ENCODE results near the gene NFYA.

NFYA gene

GRCh38 chr6:41073203-41073967 is 611 bp downstream of the NFYA start:
- DNase-seq, result peak in 49 of 51 donors; percentile 7 to 76 (median 56)

GRCh38 chr6:41073968-41074691 is 1.4 kb downstream of the NFYA start:
- peak in 2 of 51 donors; percentile 4 to 59 for DNase-seq

GRCh38 chr6:41074692-41075436 is 2.1 kb downstream of the NFYA start:
- DNase-seq, result no peak

GRCh38 chr6:41075651-41076626 is 3.2 kb downstream of the NFYA start:
- no peak for DNase-seq

GRCh38 chr6:41077536-41077935 is 4.8 kb downstream of the NFYA start:
- no peak for DNase-seq

GRCh38 chr6:41078101-41078500 is 5.3 kb downstream of the NFYA start:
- DNase-seq, result no peak

GRCh38 chr6:41079080-41079479 is 6.3 kb downstream of the NFYA start:
- no peak for DNase-seq

- DNase-seq, result no peak
Observed at GRCh38 chr6:41080621-41081020, 7.8 kb downstream of the NFYA start.

GRCh38 chr6:41083072-41083471 is 10.3 kb downstream of the NFYA start:
- DNase-seq, result no peak

GRCh38 chr6:41085182-41085581 is 12.4 kb downstream of the NFYA start:
- DNase-seq, result no peak

GRCh38 chr6:41088451-41088850 is 15.7 kb downstream of the NFYA start:
- DNase-seq, result no peak

- DNase-seq, result no peak
Observed at GRCh38 chr6:41090841-41091761, 18.3 kb downstream of the NFYA start.

- DNase-seq, result no peak
Observed at GRCh38 chr6:41092421-41093140, 19.8 kb downstream of the NFYA start.

GRCh38 chr6:41093729-41094128 is 21.0 kb downstream of the NFYA start:
- DNase-seq, result no peak

GRCh38 chr6:41097467-41098090 is 24.8 kb downstream of the NFYA start:
- DNase-seq, result peak in 1 of 51 donors; percentile 1

- DNase-seq, result no peak
Observed at GRCh38 chr6:41098366-41098765, 25.6 kb downstream of the NFYA start.

- peak in 6 of 51 donors; percentile 1 to 40 (median 13) for DNase-seq
Observed at GRCh38 chr6:41100871-41101287, 28.1 kb downstream of the NFYA start.

GRCh38 chr6:41103847-41104246 is 31.1 kb downstream of the NFYA start:
- no peak for DNase-seq

- no peak for DNase-seq
Observed at GRCh38 chr6:41111017-41111416, 38.2 kb downstream of the NFYA start.
